ENCODE results near the gene KRT8.

- TF ChIP-seq CTCF (IDR thresholded peaks at IDR 0.05), result no peak
- no peak for TF ChIP-seq EP300 (IDR thresholded peaks at IDR 0.05)
Measured at GRCh38 chr12:52942066-52942900, 37.4 kb upstream of the KRT8 start.

Data from tibial nerve (tissue), 4 donors.